ENCODE results near the gene LTBP1. TPM values are rescaled to one million over a fixed set of nuclear protein-coding genes. Genes with fewer than 3 reads are reported as not detected.

The LTBP1 gene
- total RNA-seq, 1 donor, result 33.7 TPM

DNA sequence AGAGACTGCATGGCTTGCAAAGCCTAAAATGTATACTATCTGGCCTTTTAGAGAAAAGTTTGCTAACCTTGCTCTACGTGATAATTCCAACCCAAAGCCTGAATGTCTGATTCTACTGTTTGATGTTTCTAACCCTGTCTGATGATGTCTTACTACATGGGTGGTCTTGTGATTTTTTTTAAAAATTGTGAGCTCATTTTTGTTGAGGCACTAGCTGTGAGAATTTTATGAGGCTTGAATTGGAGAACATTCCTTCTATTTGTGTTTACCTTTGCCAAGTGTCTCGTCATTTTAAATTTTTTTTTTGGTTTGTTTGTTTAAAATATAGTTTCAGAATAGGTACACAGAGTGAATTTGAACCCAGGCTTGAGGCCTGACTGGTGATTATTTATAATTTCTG, 15.2 kb upstream of the LTBP1 start:
- TF ChIP-seq, protein P1, sequence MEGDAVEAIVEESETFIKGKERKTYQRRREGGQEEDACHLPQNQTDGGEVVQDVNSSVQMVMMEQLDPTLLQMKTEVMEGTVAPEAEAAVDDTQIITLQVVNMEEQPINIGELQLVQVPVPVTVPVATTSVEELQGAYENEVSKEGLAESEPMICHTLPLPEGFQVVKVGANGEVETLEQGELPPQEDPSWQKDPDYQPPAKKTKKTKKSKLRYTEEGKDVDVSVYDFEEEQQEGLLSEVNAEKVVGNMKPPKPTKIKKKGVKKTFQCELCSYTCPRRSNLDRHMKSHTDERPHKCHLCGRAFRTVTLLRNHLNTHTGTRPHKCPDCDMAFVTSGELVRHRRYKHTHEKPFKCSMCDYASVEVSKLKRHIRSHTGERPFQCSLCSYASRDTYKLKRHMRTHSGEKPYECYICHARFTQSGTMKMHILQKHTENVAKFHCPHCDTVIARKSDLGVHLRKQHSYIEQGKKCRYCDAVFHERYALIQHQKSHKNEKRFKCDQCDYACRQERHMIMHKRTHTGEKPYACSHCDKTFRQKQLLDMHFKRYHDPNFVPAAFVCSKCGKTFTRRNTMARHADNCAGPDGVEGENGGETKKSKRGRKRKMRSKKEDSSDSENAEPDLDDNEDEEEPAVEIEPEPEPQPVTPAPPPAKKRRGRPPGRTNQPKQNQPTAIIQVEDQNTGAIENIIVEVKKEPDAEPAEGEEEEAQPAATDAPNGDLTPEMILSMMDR (IDR thresholded peaks at IDR 0.05; ENCODE audit: insufficient read depth, low read depth, low read length), result no peak
- H3K4me3 ChIP-seq (ENCODE audit: low read depth, low read length), result no peak overlapping the region
- no peak for DNase-seq (ENCODE audit: low read depth)

DNA sequence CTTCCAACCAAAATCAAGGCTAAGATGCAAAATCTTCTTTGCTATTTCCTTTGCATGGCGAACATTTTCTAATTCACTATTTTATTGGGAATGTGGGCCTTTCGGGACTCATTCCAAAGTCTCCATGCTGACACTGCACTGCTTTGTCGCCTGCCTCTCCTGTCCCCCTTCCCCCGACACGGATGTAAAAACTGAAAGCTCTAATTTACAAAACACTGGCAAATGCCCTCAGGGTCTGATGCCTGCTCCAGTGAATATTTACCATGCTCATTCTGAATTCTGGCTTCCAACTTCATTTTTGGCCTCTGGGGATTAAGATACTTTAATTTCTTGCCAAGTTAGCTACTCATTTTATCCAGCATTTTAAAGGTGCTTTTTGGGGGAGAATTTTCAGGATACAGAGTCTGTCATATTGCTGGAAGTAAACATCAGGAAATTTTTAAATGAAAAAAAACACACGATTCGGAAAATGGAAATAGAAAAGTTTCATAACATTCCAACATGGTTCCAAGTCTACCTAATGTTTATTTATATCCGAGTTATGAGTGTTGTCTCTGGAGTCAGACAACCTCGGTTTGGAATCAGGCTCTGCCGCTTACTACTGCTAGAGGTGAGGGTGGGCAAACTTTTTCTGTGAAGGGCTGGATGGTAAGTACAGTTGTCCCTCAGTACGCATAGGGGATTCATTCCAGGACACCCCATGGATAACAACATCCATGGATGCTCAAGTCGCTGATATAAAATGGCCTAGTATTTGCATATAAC, 14.6 kb upstream of the LTBP1 start:
- no peak overlapping the region for H3K4me3 ChIP-seq (ENCODE audit: low read depth, low read length)
- TF ChIP-seq, protein P1 (IDR thresholded peaks at IDR 0.05; ENCODE audit: insufficient read depth, low read depth, low read length), result no peak
- no peak for DNase-seq (ENCODE audit: low read depth)

DNA sequence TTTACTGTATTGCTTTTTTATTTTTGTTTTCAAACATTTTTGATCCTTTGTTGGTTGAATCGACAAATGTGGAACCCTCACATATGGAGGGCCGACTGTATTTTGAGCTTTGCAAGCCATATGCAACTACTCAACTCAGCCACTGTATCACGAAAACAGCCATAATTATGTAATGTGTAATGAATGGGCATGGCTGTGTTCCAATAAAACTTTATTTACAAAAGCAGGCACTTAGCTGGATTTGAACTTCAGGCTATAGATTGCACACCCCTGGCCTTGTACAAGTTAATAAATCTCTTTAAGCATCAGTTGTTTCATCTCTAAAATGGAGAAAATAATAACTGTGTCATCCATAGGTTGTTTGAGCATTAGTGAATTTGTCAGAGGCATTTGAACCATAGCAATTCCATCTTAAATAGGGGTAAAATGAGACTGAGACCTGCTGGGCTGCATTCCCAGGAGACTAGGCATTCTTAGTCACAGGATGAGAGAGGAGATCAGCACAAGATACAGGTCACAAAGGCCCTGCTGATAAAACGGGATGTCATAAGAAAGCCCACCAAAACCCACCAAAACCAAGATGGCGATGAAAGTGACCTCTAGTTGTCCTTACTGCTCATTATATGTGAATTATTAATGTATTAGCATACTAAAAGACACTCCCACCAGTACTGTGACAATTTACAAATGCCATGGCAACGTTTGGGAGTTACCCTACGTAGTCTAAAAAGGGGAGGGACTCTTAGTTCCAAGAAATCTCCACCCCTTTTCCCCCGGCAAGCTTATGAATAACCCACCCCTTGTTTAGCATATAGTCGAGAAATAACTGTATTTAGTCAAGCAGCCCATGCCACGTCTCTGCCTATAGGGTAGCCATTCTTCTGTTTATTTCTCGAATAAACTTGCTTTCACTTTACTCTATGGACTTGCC, 13.7 kb upstream of the LTBP1 start:
- TF ChIP-seq, protein P1 (IDR thresholded peaks at IDR 0.05; ENCODE audit: insufficient read depth, low read depth, low read length), result no peak
- H3K4me3 ChIP-seq (ENCODE audit: low read depth, low read length), result no peak overlapping the region
- DNase-seq (ENCODE audit: low read depth), result no peak

DNA sequence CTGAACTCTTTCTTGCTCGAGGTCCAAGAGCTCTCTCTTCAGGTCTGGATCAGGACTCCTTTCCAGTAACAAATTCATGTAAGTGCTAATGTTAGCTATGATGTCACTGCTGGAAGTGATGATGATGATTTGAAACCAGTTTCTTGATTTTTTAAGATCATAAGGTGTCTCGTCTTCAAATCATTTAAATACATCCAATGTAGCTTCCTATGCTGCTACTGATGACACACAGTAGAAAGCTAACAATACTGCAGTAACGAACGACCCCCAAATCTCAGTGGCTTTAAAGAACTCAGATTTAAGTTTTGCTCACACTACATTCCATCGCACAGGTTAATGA, 13.0 kb upstream of the LTBP1 start:
- DNase-seq (ENCODE audit: low read depth), result no peak
- TF ChIP-seq, protein P1 (IDR thresholded peaks at IDR 0.05; ENCODE audit: insufficient read depth, low read depth, low read length), result no peak
- no peak overlapping the region for H3K4me3 ChIP-seq (ENCODE audit: low read depth, low read length)

DNA sequence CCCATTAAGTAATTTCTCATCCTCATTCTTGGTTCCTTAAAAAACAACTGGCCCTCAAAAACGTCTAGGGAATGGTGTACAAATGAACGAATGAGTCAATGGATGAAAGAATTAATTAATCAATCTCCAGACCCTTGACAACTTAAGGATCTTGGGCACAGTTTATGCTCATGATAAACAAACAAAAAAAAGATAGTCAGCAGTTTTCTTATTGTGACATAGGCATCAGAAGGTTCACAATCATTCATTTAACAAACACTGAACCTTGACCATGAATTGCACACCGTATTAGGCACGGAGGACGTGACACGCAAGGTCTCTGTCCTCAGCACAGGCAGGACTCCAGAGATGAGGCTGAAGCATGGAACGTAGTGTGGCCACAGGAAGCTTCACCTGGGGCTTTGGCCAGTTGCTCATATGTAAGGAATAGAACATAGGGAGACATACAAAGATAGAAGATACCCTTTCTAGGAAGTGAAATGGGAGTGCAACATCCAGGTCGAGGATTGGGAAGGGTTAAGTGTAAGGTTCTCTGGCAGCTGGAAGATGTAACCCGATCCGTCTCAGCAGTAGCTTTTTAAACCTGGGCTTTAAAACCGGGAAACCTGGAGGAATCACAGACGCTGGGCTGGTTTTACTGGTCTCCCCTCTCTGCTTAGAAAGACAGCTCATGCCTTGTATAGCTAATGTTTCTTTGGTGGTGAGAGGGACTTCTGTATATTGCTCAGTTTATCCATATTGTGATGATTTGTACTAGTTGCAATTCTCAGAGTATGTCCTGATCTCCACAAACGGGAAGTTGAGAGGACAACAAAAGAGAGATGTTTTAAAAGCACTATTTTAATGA, 8.9 kb upstream of the LTBP1 start:
- TF ChIP-seq, protein P1 (IDR thresholded peaks at IDR 0.05; ENCODE audit: insufficient read depth, low read depth, low read length), result no peak
- no peak overlapping the region for H3K4me3 ChIP-seq (ENCODE audit: low read depth, low read length)
- peak; percentile 45 for DNase-seq (ENCODE audit: low read depth)

DNA sequence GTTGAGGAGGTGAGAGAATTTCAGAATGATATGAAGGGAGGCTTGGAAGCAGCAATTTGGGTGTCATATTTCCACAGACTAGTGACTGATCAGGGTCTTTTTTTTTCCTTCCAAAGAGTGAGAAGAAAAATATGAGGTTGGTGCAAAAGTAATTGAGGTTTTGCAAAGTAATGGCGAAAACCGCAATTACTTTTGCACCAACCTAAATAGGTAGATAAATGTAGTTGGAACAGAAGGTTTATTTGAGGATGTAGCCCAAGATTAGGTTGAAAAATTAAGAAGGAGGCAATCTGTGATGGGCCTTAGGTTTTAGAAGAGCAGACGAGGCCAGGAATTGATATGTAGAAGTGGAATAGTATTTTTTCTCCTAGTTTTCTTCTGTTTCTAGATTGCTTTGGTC, 7.8 kb upstream of the LTBP1 start:
- DNase-seq (ENCODE audit: low read depth), result no peak
- no peak overlapping the region for H3K4me3 ChIP-seq (ENCODE audit: low read depth, low read length)
- TF ChIP-seq, protein P1 (IDR thresholded peaks at IDR 0.05; ENCODE audit: insufficient read depth, low read depth, low read length), result no peak
